ENCODE results near the gene CRIP1. TPM values are rescaled to one million over a fixed set of nuclear protein-coding genes. Genes with fewer than 3 reads are reported as not detected.

Gene CRIP1
- total and polyA plus RNA-seq, 2 donors (not counting 3 experiments of a cell fraction or from before 2014, with no cell fraction given) = 3.1 to 8.1 TPM

GRCh38 chr14:105532735-105533141 is 46.1 kb downstream of the CRIP1 start:
- H3K4me3 ChIP-seq (replicated peaks in 1 of 3; ENCODE audit: insufficient read depth in 1 of 3, low read depth in 1 of 3, low read length in 3 of 3) = no peak overlapping the region
- H3K36me3 ChIP-seq (ENCODE audit: control insufficient read depth in 2 of 2, extremely low read depth in 1 of 2, insufficient read depth in 2 of 2, low read length in 2 of 2) = no peaks in the 10 kb centered on the region
- H3K9ac ChIP-seq (replicated peaks; ENCODE audit: extremely low read depth, insufficient read depth, low read length) = no peak overlapping the region
- H3K27me3 ChIP-seq (ENCODE audit: control insufficient read depth in 2 of 2, insufficient read depth in 2 of 2, low read length in 2 of 2) = no peaks in the 10 kb centered on the region
- H3K4me1 ChIP-seq (ENCODE audit: control insufficient read depth, extremely low read depth, insufficient read depth, low read length) = peaks cover 9% of the 10 kb centered on the region
- no peak for TF ChIP-seq GATA2 (IDR thresholded peaks at IDR 0.05; ENCODE audit: insufficient read depth, insufficient read length, low read depth, low read length)
- TF ChIP-seq POLR2A (IDR thresholded peaks at IDR 0.05; ENCODE audit: low read depth, low read length) = no peak
- no peak for TF ChIP-seq JUN (IDR thresholded peaks at IDR 0.05; ENCODE audit: borderline replicate concordance, insufficient read depth, insufficient read length, low read depth)
- peak; percentile 24 to 55 for TF ChIP-seq CTCF (IDR thresholded peaks at IDR 0.05; ENCODE audit: extremely low read depth in 1 of 2, insufficient read depth in 1 of 2, low read depth in 1 of 2, low read length in 2 of 2)
- no peak for TF ChIP-seq POLR2AphosphoS5 (IDR thresholded peaks at IDR 0.05; ENCODE audit: insufficient read depth, low read depth, low read length)
- no peak for DNase-seq (ENCODE audit: low read depth, low spot score)
- no peaks in the 10 kb centered on the region for H3K79me2 ChIP-seq (ENCODE audit: control insufficient read depth, insufficient read depth, low read length)
- no TSS peak for BruUV-seq (replicated peaks)
- dilution Hi-C loops (cut with MboI; ENCODE audit: extremely low pct_ligation_motif_present, low sequenced_read_pairs) (no loop called here), intact Hi-C loops (cut with micrococcal nuclease) (no loop called here)
- CTCF ChIA-PET = interaction anchor here (0.7 to 1.9 kb wide), 4 partner anchors 12 to 162 kb away, joined by 3 to 15 read pairs (median 6); no protein-coding TSS in a partner anchor
- no peak overlapping the region for H2AFZ ChIP-seq (ENCODE audit: low read depth, low read length)
- no peaks in the 10 kb centered on the region for H4K20me1 ChIP-seq (replicated peaks; ENCODE audit: control insufficient read depth, extremely low read depth, insufficient read depth, low read length)
- H3K9me1 ChIP-seq (replicated peaks; ENCODE audit: control insufficient read depth, extremely low read depth, insufficient read depth, low read length) = no peaks in the 10 kb centered on the region
- H3K27ac ChIP-seq (ENCODE audit: insufficient read depth, low read depth, low read length) = no peak overlapping the region
- POLR2A ChIA-PET = no interaction called here
- no peak overlapping the region for H3K4me2 ChIP-seq (ENCODE audit: insufficient read depth, low read length)
- no peaks in the 10 kb centered on the region for H3K9me3 ChIP-seq (replicated peaks; ENCODE audit: control insufficient read depth, insufficient read depth, low read length)
- FAIRE-seq = no peak

GRCh38 chr14:105533391-105533790 is 46.7 kb downstream of the CRIP1 start:
- no peak overlapping the region for H3K4me2 ChIP-seq (ENCODE audit: insufficient read depth, low read length)
- no peak overlapping the region for H3K4me3 ChIP-seq (replicated peaks in 1 of 3; ENCODE audit: insufficient read depth in 1 of 3, low read depth in 1 of 3, low read length in 3 of 3)
- ChIA-PET POLR2A (no interaction called here), CTCF (interaction anchor here (1.2 to 1.8 kb wide), 4 partner anchors 11 to 163 kb away, joined by 4 to 15 read pairs (median 4); no protein-coding TSS in a partner anchor)
- no peaks in the 10 kb centered on the region for H3K9me3 ChIP-seq (replicated peaks; ENCODE audit: control insufficient read depth, insufficient read depth, low read length)
- no TSS peak for BruUV-seq (replicated peaks)
- H4K20me1 ChIP-seq (replicated peaks; ENCODE audit: control insufficient read depth, extremely low read depth, insufficient read depth, low read length) = no peaks in the 10 kb centered on the region
- H2AFZ ChIP-seq (ENCODE audit: low read depth, low read length) = no peak overlapping the region
- dilution Hi-C loops (cut with MboI; ENCODE audit: extremely low pct_ligation_motif_present, low sequenced_read_pairs) = no loop called here
- FAIRE-seq (no peak), DNase-seq (ENCODE audit: low read depth, low spot score) (no peak)
- intact Hi-C loops (cut with micrococcal nuclease) = no loop called here
- H3K4me1 ChIP-seq (ENCODE audit: control insufficient read depth, extremely low read depth, insufficient read depth, low read length) = peaks cover 6% of the 10 kb centered on the region
- no peaks in the 10 kb centered on the region for H3K9me1 ChIP-seq (replicated peaks; ENCODE audit: control insufficient read depth, extremely low read depth, insufficient read depth, low read length)
- H3K36me3 ChIP-seq (ENCODE audit: control insufficient read depth in 2 of 2, extremely low read depth in 1 of 2, insufficient read depth in 2 of 2, low read length in 2 of 2) = no peaks in the 10 kb centered on the region
- H3K27me3 ChIP-seq (ENCODE audit: control insufficient read depth in 2 of 2, insufficient read depth in 2 of 2, low read length in 2 of 2) = no peaks in the 10 kb centered on the region
- TF ChIP-seq GATA2 (IDR thresholded peaks at IDR 0.05; ENCODE audit: insufficient read depth, insufficient read length, low read depth, low read length) (no peak), CTCF (IDR thresholded peaks at IDR 0.05; ENCODE audit: extremely low read depth in 1 of 2, insufficient read depth in 1 of 2, low read depth in 1 of 2, low read length in 2 of 2) (no peak), POLR2A (IDR thresholded peaks at IDR 0.05; ENCODE audit: low read depth, low read length) (no peak), MYC (IDR thresholded peaks at IDR 0.05; ENCODE audit: low read depth, low read length) (no peak), FOS (IDR thresholded peaks at IDR 0.05; ENCODE audit: borderline replicate concordance, insufficient read depth, low read length) (no peak), MAX (IDR thresholded peaks at IDR 0.05; ENCODE audit: insufficient read depth, insufficient read length) (no peak), POLR2AphosphoS5 (IDR thresholded peaks at IDR 0.05; ENCODE audit: insufficient read depth, low read depth, low read length) (no peak)
- H3K27ac ChIP-seq (ENCODE audit: insufficient read depth, low read depth, low read length) = no peak overlapping the region
- no peaks in the 10 kb centered on the region for H3K79me2 ChIP-seq (ENCODE audit: control insufficient read depth, insufficient read depth, low read length)
- H3K9ac ChIP-seq (replicated peaks; ENCODE audit: extremely low read depth, insufficient read depth, low read length) = no peak overlapping the region

Measured in endothelial cell of umbilical vein (primary cell).